ENCODE measurements around the gene NSF. TPM values are rescaled to one million over a fixed set of nuclear protein-coding genes. Genes with fewer than 3 reads are reported as not detected.

The NSF gene
- total and polyA plus RNA-seq, 7 donors, result 15.0 to 41.8 (median 30.0) TPM

DNA sequence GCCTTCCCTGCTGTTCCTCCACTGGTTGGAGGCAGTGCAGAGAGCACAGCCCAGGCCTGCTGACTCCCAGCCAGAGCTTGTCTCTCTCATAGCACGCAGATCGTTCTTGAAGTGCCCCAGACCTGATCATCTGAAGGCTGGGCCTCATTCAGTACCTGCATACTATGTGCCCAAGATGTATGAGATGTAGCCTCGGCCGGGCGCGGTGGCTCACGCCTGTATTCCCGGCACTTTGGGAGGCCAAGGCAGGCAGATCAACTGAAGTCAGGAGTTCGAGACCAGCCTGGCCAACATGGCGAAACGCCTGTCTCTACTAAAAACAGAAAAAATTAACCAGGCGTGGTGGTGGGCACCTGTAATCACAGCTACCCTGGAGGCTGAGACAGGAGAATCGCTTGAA, 197.0 kb downstream of the NSF start:
- WGBS, 2 donors, result 93 to 96% methylated on average over 13 of the region's 13 CpGs
- TF ChIP-seq POLR2A (IDR thresholded peaks at IDR 0.05), result no peak
- TF ChIP-seq POLR2AphosphoS5 (IDR thresholded peaks at IDR 0.05), result no peak
- TF ChIP-seq, protein P1, sequence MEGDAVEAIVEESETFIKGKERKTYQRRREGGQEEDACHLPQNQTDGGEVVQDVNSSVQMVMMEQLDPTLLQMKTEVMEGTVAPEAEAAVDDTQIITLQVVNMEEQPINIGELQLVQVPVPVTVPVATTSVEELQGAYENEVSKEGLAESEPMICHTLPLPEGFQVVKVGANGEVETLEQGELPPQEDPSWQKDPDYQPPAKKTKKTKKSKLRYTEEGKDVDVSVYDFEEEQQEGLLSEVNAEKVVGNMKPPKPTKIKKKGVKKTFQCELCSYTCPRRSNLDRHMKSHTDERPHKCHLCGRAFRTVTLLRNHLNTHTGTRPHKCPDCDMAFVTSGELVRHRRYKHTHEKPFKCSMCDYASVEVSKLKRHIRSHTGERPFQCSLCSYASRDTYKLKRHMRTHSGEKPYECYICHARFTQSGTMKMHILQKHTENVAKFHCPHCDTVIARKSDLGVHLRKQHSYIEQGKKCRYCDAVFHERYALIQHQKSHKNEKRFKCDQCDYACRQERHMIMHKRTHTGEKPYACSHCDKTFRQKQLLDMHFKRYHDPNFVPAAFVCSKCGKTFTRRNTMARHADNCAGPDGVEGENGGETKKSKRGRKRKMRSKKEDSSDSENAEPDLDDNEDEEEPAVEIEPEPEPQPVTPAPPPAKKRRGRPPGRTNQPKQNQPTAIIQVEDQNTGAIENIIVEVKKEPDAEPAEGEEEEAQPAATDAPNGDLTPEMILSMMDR (IDR thresholded peaks at IDR 0.05), result no peak
- TF ChIP-seq EP300 (IDR thresholded peaks at IDR 0.05), result no peak
- H3K9me3 ChIP-seq, result peaks cover 0 to 4% (median 0%) of the 10 kb centered on the region in 4 donors
- H3K4me1 ChIP-seq, result no peaks in the 10 kb centered on the region
- peaks cover 0 to 18% (median 8%) of the 10 kb centered on the region in 3 donors for H3K27me3 ChIP-seq
- no peak for DNase-seq
- no peak overlapping the region for H3K27ac ChIP-seq
- intact Hi-C loops (cut with DNase I), result no loop called here
- no peak overlapping the region for H3K4me3 ChIP-seq
- no peaks in the 10 kb centered on the region for H3K36me3 ChIP-seq

DNA sequence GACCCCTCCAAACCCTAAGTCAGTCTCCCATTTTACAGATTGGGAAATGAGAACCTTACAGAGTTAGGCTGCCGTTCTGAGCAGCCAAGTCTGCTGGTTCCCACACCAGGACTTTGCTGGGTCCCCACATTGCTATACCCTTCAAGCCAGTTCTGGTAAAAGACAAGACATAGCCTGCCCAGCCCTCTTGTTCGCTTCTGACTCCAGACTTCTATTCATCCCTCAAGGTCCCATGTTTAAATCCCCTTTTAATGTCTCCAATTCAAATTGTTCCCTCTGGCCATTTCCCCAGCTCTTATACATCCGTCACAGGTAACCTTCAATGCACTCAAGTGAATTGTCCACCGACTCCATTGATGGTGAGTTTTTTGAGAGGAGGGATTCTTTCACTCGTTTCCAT, 197.8 kb downstream of the NSF start:
- H3K27me3 ChIP-seq, result peaks cover 0 to 22% (median 8%) of the 10 kb centered on the region in 3 donors

DNA sequence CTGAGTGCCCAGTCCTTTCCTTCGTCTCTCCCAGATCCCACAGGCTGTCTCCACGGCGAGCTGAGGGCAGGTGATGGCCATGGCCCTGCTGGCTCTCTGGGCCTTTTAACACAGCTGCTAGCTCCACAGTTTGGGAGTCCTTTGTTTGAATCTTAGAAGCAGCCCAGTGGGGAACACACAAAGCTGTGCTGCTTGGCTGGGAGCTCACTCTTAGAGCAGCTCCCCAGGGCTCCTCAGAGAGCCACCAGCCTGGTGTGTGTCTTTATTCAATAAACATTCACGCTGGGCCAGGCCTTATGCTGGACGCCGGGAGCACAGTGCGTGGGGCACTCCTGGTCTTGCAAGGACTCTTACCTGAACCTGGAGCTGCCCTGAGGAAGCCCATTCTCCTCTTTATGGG, 198.3 kb downstream of the NSF start:
- DNase-seq, result no peak
- intact Hi-C loops (cut with DNase I), result no loop called here
- Histone ChIP-seq H3K4me1 (no peaks in the 10 kb centered on the region), H3K36me3 (no peaks in the 10 kb centered on the region), H3K27me3 (peaks cover 0 to 27% (median 8%) of the 10 kb centered on the region in 3 donors), H3K4me3 (no peak overlapping the region), H3K27ac (no peak overlapping the region), H3K9me3 (peaks cover 0 to 4% (median 0%) of the 10 kb centered on the region in 4 donors)
- no peak for TF ChIP-seq POLR2AphosphoS5 (IDR thresholded peaks at IDR 0.05)
- TF ChIP-seq POLR2A (IDR thresholded peaks at IDR 0.05), result no peak
- TF ChIP-seq, protein P1 (IDR thresholded peaks at IDR 0.05), result no peak
- no peak for TF ChIP-seq EP300 (IDR thresholded peaks at IDR 0.05)
- 89 to 94% methylated on average over 7 of the region's 7 CpGs for WGBS, 2 donors

More for the DNA sequence above, 197.8 kb downstream of the NSF start:
- no peak overlapping the region for H3K4me3 ChIP-seq
- peaks cover 0 to 4% (median 0%) of the 10 kb centered on the region in 4 donors for H3K9me3 ChIP-seq
- 88 to 93% methylated on average over 5 of the region's 5 CpGs for WGBS, 2 donors
- TF ChIP-seq, protein P1 (IDR thresholded peaks at IDR 0.05), result no peak
- TF ChIP-seq POLR2AphosphoS5 (IDR thresholded peaks at IDR 0.05) (no peak), POLR2A (IDR thresholded peaks at IDR 0.05) (no peak), EP300 (IDR thresholded peaks at IDR 0.05) (no peak)
- no peak overlapping the region for H3K27ac ChIP-seq
- intact Hi-C loops (cut with DNase I), result no loop called here
- no peaks in the 10 kb centered on the region for H3K36me3 ChIP-seq
- DNase-seq, result no peak
- no peaks in the 10 kb centered on the region for H3K4me1 ChIP-seq

DNA sequence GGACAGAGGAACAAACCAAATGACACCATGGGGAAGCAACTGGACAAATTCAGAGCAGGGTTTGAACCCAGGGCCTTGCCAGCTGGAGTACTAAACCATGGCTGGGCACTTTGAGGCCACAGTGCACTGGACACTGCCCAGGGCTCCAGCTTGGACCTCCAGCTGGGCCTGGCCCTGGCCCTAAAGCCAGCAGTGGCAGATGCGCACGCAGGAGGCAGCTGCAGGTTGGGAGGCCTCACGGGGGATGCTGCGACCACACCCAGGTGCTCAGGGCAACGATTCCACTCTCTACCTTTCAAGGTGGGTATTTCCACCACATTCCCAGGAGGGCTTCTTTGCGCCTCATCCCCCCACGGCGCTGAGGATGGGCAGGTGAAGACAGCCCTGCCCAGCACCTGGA, 199.1 kb downstream of the NSF start:
- H3K4me1 ChIP-seq, result no peaks in the 10 kb centered on the region
- no peak for DNase-seq
- WGBS, 2 donors, result 81 to 87% methylated on average over 8 of the region's 8 CpGs
- H3K4me3 ChIP-seq, result no peak overlapping the region
- H3K27me3 ChIP-seq, result peaks cover 0 to 30% (median 8%) of the 10 kb centered on the region in 3 donors
- intact Hi-C loops (cut with DNase I), result no loop called here
- H3K36me3 ChIP-seq, result no peaks in the 10 kb centered on the region
- TF ChIP-seq EP300 (IDR thresholded peaks at IDR 0.05) (no peak), POLR2A (IDR thresholded peaks at IDR 0.05) (no peak), POLR2AphosphoS5 (IDR thresholded peaks at IDR 0.05) (no peak)
- TF ChIP-seq, protein P1 (IDR thresholded peaks at IDR 0.05), result no peak
- peaks cover 0 to 4% (median 0%) of the 10 kb centered on the region in 4 donors for H3K9me3 ChIP-seq
- no peak overlapping the region for H3K27ac ChIP-seq

GRCh38 chr17:46790216-46790615, 199.7 kb downstream of the NSF start:
- TF ChIP-seq, protein P1 (IDR thresholded peaks at IDR 0.05), result no peak
- no peak for TF ChIP-seq POLR2A (IDR thresholded peaks at IDR 0.05)
- no peak for TF ChIP-seq POLR2AphosphoS5 (IDR thresholded peaks at IDR 0.05)
- no peak for TF ChIP-seq EP300 (IDR thresholded peaks at IDR 0.05)
- peaks cover 0 to 31% (median 12%) of the 10 kb centered on the region in 3 donors for H3K27me3 ChIP-seq
- DNase-seq, result no peak
- H3K9me3 ChIP-seq, result peaks cover 0 to 4% (median 0%) of the 10 kb centered on the region in 4 donors
- H3K36me3 ChIP-seq, result no peaks in the 10 kb centered on the region
- 73% methylated on average over 3 of the region's 3 CpGs for WGBS, 2 donors
- intact Hi-C loops (cut with DNase I), result no loop called here
- no peak overlapping the region for H3K4me3 ChIP-seq
- H3K27ac ChIP-seq, result no peak overlapping the region
- H3K4me1 ChIP-seq, result no peaks in the 10 kb centered on the region
